Endothelial cell of umbilical vein (primary cell): ENCODE results near the gene GPR68. TPM values are rescaled to one million over a fixed set of nuclear protein-coding genes. Genes with fewer than 3 reads are reported as not detected.

Experiments used
- BruUV-seq: library from RNA; stranded (reverse); fragments of 400-500 nt; replicated peaks from 2 replicates; lab custom pipeline; 2021; lab: Mats Ljungman, UMichigan
- CTCF ChIA-PET: fragments of 300-600, 350-600 bp; sonication (Branson Sonifier 250); formaldehyde crosslinking; loops from one replicate; lab custom pipeline; 2021; ENCODE audit warnings: antibody characterized with exemption, inconsistent platforms; lab: Charles Lee
- POLR2A ChIA-PET: fragments of 300-600, 350-600 bp; sonication (Branson Sonifier 250); formaldehyde crosslinking; loops from one replicate; lab custom pipeline; 2021; ENCODE audit warnings: antibody characterized with exemption, inconsistent platforms; lab: Charles Lee
- DNase-seq: peaks from one replicate; pipeline ENCODE4 v3.0.0-alpha.2; 2011; ENCODE audit warnings: low read depth, low spot score
- FAIRE-seq: peaks from 2 replicates; lab custom pipeline; 2011; peaks lifted over from hg19 to GRCh38; lab: Jason Lieb, UNC
- H2AFZ ChIP-seq: 2 replicates; pipeline ENCODE4 v1.6.0; 2012; ENCODE audit warnings: low read depth, low read length, control low read depth, inconsistent platforms
- H3K27ac ChIP-seq: 2 replicates; pipeline ENCODE4 v1.5.1; 2011; ENCODE audit warnings: low read depth, mild to moderate bottlenecking, control low read depth, low read length, moderate library complexity; ENCODE audit not compliant: insufficient read depth
- H3K27me3 ChIP-seq, 2 experiments: 2 replicates each; pipeline versions ENCODE4 v1.6.0 to v1.6.1; 2011; ENCODE audit warnings: low read length in 2 of 2, mixed read lengths in 1 of 2; ENCODE audit not compliant: control insufficient read depth in 2 of 2, insufficient read depth in 2 of 2
- H3K36me3 ChIP-seq, 2 experiments: 2 replicates in 1 of 2; 3 replicates in 1 of 2; pipeline ENCODE4 v1.5.1; 2011; ENCODE audit warnings: low read length in 2 of 2, mild to moderate bottlenecking in 1 of 2, moderate library complexity in 1 of 2; ENCODE audit not compliant: control insufficient read depth in 2 of 2, insufficient read depth in 2 of 2; ENCODE audit errors: extremely low read depth in 1 of 2
- H3K4me1 ChIP-seq: 3 replicates; pipeline ENCODE4 v1.5.1; 2011; ENCODE audit warnings: mild to moderate bottlenecking, low read length; ENCODE audit not compliant: control insufficient read depth, insufficient read depth; ENCODE audit errors: extremely low read depth
- H3K4me2 ChIP-seq: 2 replicates; pipeline ENCODE4 v1.6.1; 2011; ENCODE audit warnings: low read length, control low read depth, mixed read lengths; ENCODE audit not compliant: insufficient read depth
- H3K4me3 ChIP-seq, 3 experiments: fragments of 200-600 bp in 1 of 3; sonication (generic), shearing (Covaris generic) in 1 of 3; replicated peaks in 1 of 3; 2 replicates each; pipeline ENCODE4 v1.5.1; 2011 to 2016; ENCODE audit warnings: control low read depth in 3 of 3, low read length in 3 of 3, mild to moderate bottlenecking in 2 of 3, inconsistent platforms in 1 of 3, low read depth in 1 of 3, moderate library complexity in 1 of 3; ENCODE audit not compliant: insufficient read depth in 1 of 3
- H3K79me2 ChIP-seq: 2 replicates; pipeline ENCODE4 v1.6.0; 2012; ENCODE audit warnings: low read length, inconsistent platforms; ENCODE audit not compliant: control insufficient read depth, insufficient read depth
- H3K9ac ChIP-seq: replicated peaks from 2 replicates; pipeline ENCODE3; 2011; ENCODE audit warnings: low read length, control low read depth; ENCODE audit not compliant: insufficient read depth; ENCODE audit errors: extremely low read depth
- H3K9me1 ChIP-seq: replicated peaks from 3 replicates; pipeline ENCODE4 v1.6.0; 2011; ENCODE audit warnings: mild to moderate bottlenecking, low read length; ENCODE audit not compliant: control insufficient read depth, insufficient read depth; ENCODE audit errors: extremely low read depth
- H3K9me3 ChIP-seq: replicated peaks from 2 replicates; pipeline ENCODE4 v1.5.1; 2012; ENCODE audit warnings: low read length, inconsistent platforms; ENCODE audit not compliant: control insufficient read depth, insufficient read depth
- H4K20me1 ChIP-seq: replicated peaks from 2 replicates; pipeline ENCODE3; 2011; ENCODE audit warnings: mild to moderate bottlenecking, low read length; ENCODE audit not compliant: control insufficient read depth, insufficient read depth; ENCODE audit errors: extremely low read depth
- CTCF ChIP-seq, 2 donors: IDR thresholded peaks; 1 replicate in 1 of 2; 2 replicates in 1 of 2; pipeline ENCODE4 v1.5.1; 2011; ENCODE audit warnings: low read length in 2 of 2, mild to moderate bottlenecking in 2 of 2, moderate library complexity in 2 of 2, control low read depth in 1 of 2, inconsistent platforms in 1 of 2, low read depth in 1 of 2; ENCODE audit not compliant: insufficient read depth in 1 of 2; ENCODE audit errors: extremely low read depth in 1 of 2
- EZH2 ChIP-seq: IDR thresholded peaks from 2 replicates; pipeline ENCODE4 v1.6.1; 2012; ENCODE audit warnings: borderline replicate concordance, low read depth, mild to moderate bottlenecking, moderate library complexity, low read length, inconsistent platforms; ENCODE audit not compliant: severe bottlenecking
- FOS ChIP-seq: IDR thresholded peaks from 2 replicates; pipeline ENCODE4 v1.6.1; 2011; ENCODE audit warnings: mild to moderate bottlenecking, low read length, moderate library complexity, borderline replicate concordance; ENCODE audit not compliant: insufficient read depth
- GATA2 ChIP-seq: IDR thresholded peaks from 2 replicates; pipeline ENCODE4 v1.7.0; 2011; ENCODE audit warnings: low read depth, mild to moderate bottlenecking, moderate library complexity, mixed read lengths, low read length; ENCODE audit not compliant: insufficient read length, insufficient read depth
- MAX ChIP-seq: IDR thresholded peaks from 2 replicates; pipeline ENCODE4 v1.6.1; 2011; ENCODE audit not compliant: insufficient read depth, insufficient read length
- MYC ChIP-seq: IDR thresholded peaks from one replicate; pipeline ENCODE4 v1.6.1; 2011; ENCODE audit warnings: mild to moderate bottlenecking, low read depth, low read length
- POLR2AphosphoS5 ChIP-seq: IDR thresholded peaks from 2 replicates; pipeline ENCODE4 v1.6.1; 2012; ENCODE audit warnings: low read depth, mild to moderate bottlenecking, control low read depth, low read length, moderate library complexity; ENCODE audit not compliant: insufficient read depth
- dilution Hi-C: fragments of 300-500 bp; cut with MboI; formaldehyde crosslinking; loops from one replicate; pipeline ENCODE4 v1.15.0; 2019; ENCODE audit warnings: low sequenced_read_pairs; ENCODE audit not compliant: extremely low pct_ligation_motif_present
- intact Hi-C: fragments of 100-400 bp; cut with micrococcal nuclease; formaldehyde crosslinking; loops from one replicate; pipeline ENCODE4 v1.10.0; 2022
- polyA plus RNA-seq, 4 experiments: library from polyadenylated mRNA; depleted of rRNA in 3 of 4; stranded (reverse) in 3 of 4; unstranded in 1 of 4; fragments of >200 nt; gene quantifications; 2 replicates each; pipeline versions ENCODE4 v1.2.1 to v1.2.3, GENCODE V29; 2011 to 2012; ENCODE audit warnings: missing spikeins in 1 of 4
- total RNA-seq: library from RNA; stranded (reverse); gene quantifications from 2 replicates; pipeline ENCODE4 v1.2.3, GENCODE V29; 2021

The GPR68 gene
- total and polyA plus RNA-seq, 2 donors (not counting 3 experiments of a cell fraction or from before 2014, with no cell fraction given), result 0.24 to 0.36 TPM

GRCh38 chr14:91252871-91253794 is 8.6 kb upstream of the GPR68 start:
- Histone ChIP-seq H3K27me3 (no peaks in the 10 kb centered on the region), H3K9me3 (no peaks in the 10 kb centered on the region), H3K36me3 (no peaks in the 10 kb centered on the region), H3K4me2 (peak overlapping the region; percentile 45), H4K20me1 (no peaks in the 10 kb centered on the region), H3K79me2 (no peaks in the 10 kb centered on the region), H3K27ac (no peak overlapping the region), H3K4me3 (peak overlapping the region in 2 of 3 experiments; percentile 10 to 60), H3K9ac (peak overlapping the region; percentile 41), H3K4me1 (peaks cover 7% of the 10 kb centered on the region), H3K9me1 (no peaks in the 10 kb centered on the region), H2AFZ (peak overlapping the region; percentile 69)
- DNase-seq, result no peak
- BruUV-seq, result no TSS peak
- no peak for FAIRE-seq
- intact Hi-C loops, result loop anchor here (1.0 kb wide), 1 partner anchor 10 kb away; no protein-coding TSS in a partner anchor
- ChIA-PET POLR2A (interaction anchor here (0.6 to 0.7 kb wide), 2 partner anchors 9 to 11 kb away, joined by 4 to 5 read pairs; no protein-coding TSS in a partner anchor), CTCF (interaction anchor here (0.6 to 2.3 kb wide), 6 partner anchors 9 to 76 kb away, joined by 3 to 16 read pairs (median 3); no protein-coding TSS in a partner anchor)
- dilution Hi-C loops, result no loop called here
- TF ChIP-seq POLR2AphosphoS5, result no peak
- peak; percentile 5 to 40 for TF ChIP-seq CTCF (IDR thresholded peaks at IDR 0.05; ENCODE audit: extremely low read depth in 1 of 2, insufficient read depth in 1 of 2, low read depth in 1 of 2, low read length in 2 of 2)

- DNase-seq (no peak), FAIRE-seq (peak; percentile 18)
- TF ChIP-seq EZH2 (no peak), MAX (no peak), CTCF (IDR thresholded peaks at IDR 0.05; ENCODE audit: extremely low read depth in 1 of 2, insufficient read depth in 1 of 2, low read depth in 1 of 2, low read length in 2 of 2) (no peak), FOS (no peak), MYC (no peak), GATA2 (no peak)
- no peak overlapping the region for H2AFZ ChIP-seq
- no TSS peak for BruUV-seq
- no peaks in the 10 kb centered on the region for H3K79me2 ChIP-seq
- ChIA-PET CTCF (interaction anchor here (2.5 kb wide), 1 partner anchor 74 kb away, joined by 10 read pairs; no protein-coding TSS in a partner anchor), POLR2A (no interaction called here)
- H4K20me1 ChIP-seq, result no peaks in the 10 kb centered on the region
- no peak overlapping the region for H3K4me2 ChIP-seq
- dilution Hi-C loops, result no loop called here
- no peaks in the 10 kb centered on the region for H3K9me3 ChIP-seq
- no peaks in the 10 kb centered on the region for H3K9me1 ChIP-seq
- H3K36me3 ChIP-seq, result no peaks in the 10 kb centered on the region
- H3K27ac ChIP-seq, result no peak overlapping the region
- H3K4me1 ChIP-seq, result peaks cover 2% of the 10 kb centered on the region
- no peak overlapping the region for H3K9ac ChIP-seq
- intact Hi-C loops, result no loop called here
- H3K27me3 ChIP-seq, result no peaks in the 10 kb centered on the region
- no peak overlapping the region for H3K4me3 ChIP-seq
Observed at GRCh38 chr14:91250912-91251311, 6.4 kb upstream of the GPR68 start.
